PC-3 (cell line): ENCODE results near the gene MRFAP1. TPM values are rescaled to one million over a fixed set of nuclear protein-coding genes. Genes with fewer than 3 reads are reported as not detected.
"Not testable (repeated sequence)": the region's sequence is repeated elsewhere in the genome, so short reads cannot be mapped to it uniquely, and the experiment has no call there.

Source experiments
- ATAC-seq: fragments of 200-7000 bp; cut with Tn5 transposase; 2 replicates; pipeline ENCODE4 v1.9.1; 2020; ENCODE audit warnings: mild to moderate bottlenecking, moderate library complexity
- BruUV-seq: library from RNA; stranded (reverse); fragments of 400-500 nt; replicated peaks from 2 replicates; lab custom pipeline; 2021; lab: Mats Ljungman, UMichigan
- CTCF ChIA-PET: fragments of 300-600 bp; sonication (Branson Sonifier 250); formaldehyde crosslinking; loops from one replicate; lab custom pipeline; 2022; ENCODE audit warnings: antibody characterized with exemption; lab: Charles Lee
- POLR2A ChIA-PET: fragments of 300-600 bp; sonication (Branson Sonifier 250); formaldehyde crosslinking; loops from one replicate; lab custom pipeline; 2022; ENCODE audit warnings: antibody characterized with exemption; ENCODE audit not compliant: unreplicated experiment; lab: Charles Lee
- DNase-seq: peaks from one replicate; pipeline ENCODE4 v3.0.0-alpha.2; 2015
- H2AFZ ChIP-seq: fragments of 300-600 bp; sonication (generic); 2 replicates; pipeline ENCODE4 v1.6.0; 2016; ENCODE audit warnings: antibody characterized with exemption, low read length
- H3F3A ChIP-seq: fragments of 300-600 bp; sonication (generic); one replicate; pipeline ENCODE4 v1.6.0; 2017; ENCODE audit warnings: antibody characterized with exemption, low read length, control low read depth, mild to moderate bottlenecking; ENCODE audit not compliant: unreplicated experiment
- H3K27ac ChIP-seq: fragments of 300-600 bp; sonication (generic); 2 replicates; pipeline ENCODE4 v1.5.1; 2016; ENCODE audit warnings: mild to moderate bottlenecking, low read length
- H3K27me3 ChIP-seq: fragments of 300-600 bp; sonication (generic); 2 replicates; pipeline ENCODE4 v1.6.1; 2016; ENCODE audit warnings: low read length, mixed read lengths
- H3K36me3 ChIP-seq: fragments of 300-600 bp; sonication (generic); 2 replicates; pipeline ENCODE4 v1.6.1; 2016; ENCODE audit warnings: low read depth, mixed run types, low read length, mixed read lengths
- H3K4me1 ChIP-seq: fragments of 300-600 bp; sonication (generic); 2 replicates; pipeline ENCODE4 v1.5.1; 2016; ENCODE audit warnings: low read length; ENCODE audit not compliant: insufficient read depth
- H3K4me2 ChIP-seq: fragments of 300-600 bp; sonication (generic); 2 replicates; pipeline ENCODE4 v1.6.0; 2016; ENCODE audit warnings: low read length
- H3K4me3 ChIP-seq: fragments of 300-600 bp; sonication (generic); 2 replicates; pipeline ENCODE4 v1.5.1; 2016; ENCODE audit warnings: mild to moderate bottlenecking, low read length, mixed read lengths
- H3K79me2 ChIP-seq: fragments of 300-600 bp; sonication (generic); 2 replicates; pipeline ENCODE4 v1.6.1; 2017; ENCODE audit warnings: low read length, mixed read lengths
- H3K9ac ChIP-seq: fragments of 300-600 bp; sonication (generic); 2 replicates; pipeline ENCODE4 v1.6.0; 2016; ENCODE audit warnings: mild to moderate bottlenecking, low read length
- H3K9me2 ChIP-seq: fragments of 300-600 bp; sonication (generic); replicated peaks from 2 replicates; pipeline ENCODE4 v1.6.1; 2016; ENCODE audit warnings: mixed run types, low read length, mixed read lengths
- H3K9me3 ChIP-seq: fragments of 300-600 bp; sonication (generic); 2 replicates; pipeline ENCODE4 v1.6.1; 2016; ENCODE audit warnings: low read length, mixed read lengths
- H4K20me1 ChIP-seq: fragments of 300-600 bp; sonication (generic); 2 replicates; pipeline ENCODE4 v1.6.1; 2016; ENCODE audit warnings: low read length, mixed read lengths
- EZH2 ChIP-seq: fragments of 300-600 bp; sonication (generic); IDR thresholded peaks from one replicate; pipeline ENCODE4 v1.6.1; 2017; ENCODE audit warnings: antibody characterized with exemption, mild to moderate bottlenecking, low read length; ENCODE audit not compliant: unreplicated experiment
- EZH2phosphoT487 ChIP-seq: fragments of 300-600 bp; sonication (generic); IDR thresholded peaks from 2 replicates; pipeline ENCODE4 v1.6.1; 2018; ENCODE audit warnings: mild to moderate bottlenecking, antibody characterized with exemption, low read length, borderline replicate concordance
- intact Hi-C: fragments of 100-400 bp; cut with micrococcal nuclease; formaldehyde crosslinking; loops from 2 replicates; pipeline ENCODE4 v1.9.0; 2023
- total RNA-seq: library from RNA; depleted of rRNA; stranded (reverse); fragments of >200 nt; gene quantifications from 2 replicates; pipeline ENCODE4 v1.2.3, GENCODE V29; 2014
- TF ChIP-seq, protein P1 (sequence below): fragments of 300-600 bp; sonication (generic); conservative IDR thresholded peaks from 2 replicates; pipeline ENCODE4 v1.5.1; 2017; ENCODE audit warnings: antibody characterized with exemption, low read depth, mild to moderate bottlenecking, low read length

The MRFAP1 gene
- total RNA-seq, 1 experiment from 2014 or later = 122 TPM

- no peaks in the 10 kb centered on the region for H3K27me3 ChIP-seq
- H3K27ac ChIP-seq = no peak overlapping the region
- H3K9ac ChIP-seq = no peak overlapping the region
- H3K4me3 ChIP-seq = no peak overlapping the region
- no peak overlapping the region for H2AFZ ChIP-seq
- no TSS peak for BruUV-seq
- DNase-seq = no peak
- H3K79me2 ChIP-seq = peaks cover 11% of the 10 kb centered on the region
- ChIA-PET CTCF (no interaction called here), POLR2A (no interaction called here)
- no peak overlapping the region for H3K4me2 ChIP-seq
- no peak for ATAC-seq
- H4K20me1 ChIP-seq = peaks cover 9% of the 10 kb centered on the region
- no peaks in the 10 kb centered on the region for H3F3A ChIP-seq
- intact Hi-C loops = no loop called here
- peaks cover 10% of the 10 kb centered on the region for H3K36me3 ChIP-seq
- H3K9me3 ChIP-seq = no peaks in the 10 kb centered on the region
- no peaks in the 10 kb centered on the region for H3K9me2 ChIP-seq
- peaks cover 4% of the 10 kb centered on the region; the same call in 1 of the 2 replicates for H3K4me1 ChIP-seq
- no peak for TF ChIP-seq EZH2phosphoT487
- no peak for TF ChIP-seq EZH2
- TF ChIP-seq, protein P1, sequence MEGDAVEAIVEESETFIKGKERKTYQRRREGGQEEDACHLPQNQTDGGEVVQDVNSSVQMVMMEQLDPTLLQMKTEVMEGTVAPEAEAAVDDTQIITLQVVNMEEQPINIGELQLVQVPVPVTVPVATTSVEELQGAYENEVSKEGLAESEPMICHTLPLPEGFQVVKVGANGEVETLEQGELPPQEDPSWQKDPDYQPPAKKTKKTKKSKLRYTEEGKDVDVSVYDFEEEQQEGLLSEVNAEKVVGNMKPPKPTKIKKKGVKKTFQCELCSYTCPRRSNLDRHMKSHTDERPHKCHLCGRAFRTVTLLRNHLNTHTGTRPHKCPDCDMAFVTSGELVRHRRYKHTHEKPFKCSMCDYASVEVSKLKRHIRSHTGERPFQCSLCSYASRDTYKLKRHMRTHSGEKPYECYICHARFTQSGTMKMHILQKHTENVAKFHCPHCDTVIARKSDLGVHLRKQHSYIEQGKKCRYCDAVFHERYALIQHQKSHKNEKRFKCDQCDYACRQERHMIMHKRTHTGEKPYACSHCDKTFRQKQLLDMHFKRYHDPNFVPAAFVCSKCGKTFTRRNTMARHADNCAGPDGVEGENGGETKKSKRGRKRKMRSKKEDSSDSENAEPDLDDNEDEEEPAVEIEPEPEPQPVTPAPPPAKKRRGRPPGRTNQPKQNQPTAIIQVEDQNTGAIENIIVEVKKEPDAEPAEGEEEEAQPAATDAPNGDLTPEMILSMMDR = no peak
Observed at GRCh38 chr4:6647169-6647568, 6.7 kb downstream of the MRFAP1 start.

DNA sequence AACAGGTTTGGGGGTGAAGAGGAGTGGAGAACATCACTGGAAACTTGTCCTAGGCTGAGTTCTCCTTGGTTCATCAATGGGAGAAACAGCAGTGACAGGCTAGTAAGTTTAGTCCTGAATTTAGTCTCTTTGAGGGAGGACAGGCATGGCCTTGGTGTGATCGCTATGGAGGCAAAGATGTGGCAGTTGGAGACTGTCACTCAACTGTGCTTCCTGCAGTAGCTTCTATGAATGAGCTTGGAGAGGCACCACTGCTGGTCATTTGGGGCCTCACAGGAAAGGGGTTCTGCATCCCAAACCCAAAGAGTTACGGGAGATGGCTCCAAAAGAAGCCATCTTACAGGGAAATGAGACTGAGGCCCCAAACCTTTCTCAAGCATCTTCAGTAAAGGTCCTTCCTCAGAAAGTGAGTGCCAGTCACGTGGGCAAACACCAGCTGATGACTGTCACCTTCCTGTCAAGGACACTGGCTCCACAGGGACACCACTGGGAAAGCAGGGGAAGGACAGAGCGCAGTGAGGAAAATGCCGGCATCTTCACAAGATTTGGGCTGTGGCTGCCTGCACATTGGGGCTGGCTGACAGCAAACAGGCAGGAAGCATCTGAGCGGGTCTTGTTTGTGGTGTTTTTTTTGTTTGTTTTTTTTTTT is 7.2 kb downstream of the MRFAP1 start:
- DNase-seq (no peak), ATAC-seq (no peak)
- Histone ChIP-seq H3K27me3 (no peaks in the 10 kb centered on the region), H3K36me3 (peaks cover 4% of the 10 kb centered on the region; the same call in 1 of the 2 replicates), H3K79me2 (peaks cover 6% of the 10 kb centered on the region), H3K4me3 (no peak overlapping the region), H3K4me1 (no peaks in the 10 kb centered on the region), H3K9me3 (no peaks in the 10 kb centered on the region), H3K4me2 (no peak overlapping the region), H3K9ac (no peak overlapping the region), H3K9me2 (no peaks in the 10 kb centered on the region), H2AFZ (no peak overlapping the region), H4K20me1 (peaks cover 3% of the 10 kb centered on the region), H3K27ac (no peak overlapping the region), H3F3A (no peaks in the 10 kb centered on the region)
- CTCF ChIA-PET = no interaction called here
- POLR2A ChIA-PET = no interaction called here
- intact Hi-C loops = no loop called here
- BruUV-seq = no TSS peak
- TF ChIP-seq, protein P1 = no peak
- TF ChIP-seq EZH2phosphoT487 (no peak), EZH2 (no peak)

DNA sequence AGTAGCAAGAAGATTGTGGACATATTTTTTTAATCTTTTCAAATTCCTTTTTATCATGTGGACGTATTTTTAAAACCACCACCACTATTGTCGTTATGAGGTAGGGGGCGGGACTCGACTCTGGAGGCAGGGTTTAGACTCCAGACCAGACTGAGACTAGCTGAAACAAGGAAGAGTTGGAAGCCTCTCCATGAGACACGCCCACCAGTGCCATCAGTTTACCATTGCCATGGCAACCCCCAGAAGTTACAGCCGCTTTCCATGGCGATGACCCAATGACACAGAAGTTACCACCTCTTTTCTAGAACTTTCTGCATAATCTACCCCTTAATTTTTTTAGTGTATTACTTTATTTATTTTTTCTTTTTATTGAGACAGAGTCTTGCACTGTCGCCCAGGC is 8.7 kb downstream of the MRFAP1 start:
- Histone ChIP-seq H3F3A (no peaks in the 10 kb centered on the region), H3K4me1 (no peaks in the 10 kb centered on the region), H3K9me2 (no peaks in the 10 kb centered on the region), H4K20me1 (no peaks in the 10 kb centered on the region), H3K27me3 (no peaks in the 10 kb centered on the region), H3K36me3 (no peaks in the 10 kb centered on the region), H3K4me2 (no peak overlapping the region), H3K79me2 (no peaks in the 10 kb centered on the region), H2AFZ (no peak overlapping the region), H3K9me3 (no peaks in the 10 kb centered on the region), H3K9ac (no peak overlapping the region), H3K27ac (no peak overlapping the region), H3K4me3 (no peak overlapping the region)
- TF ChIP-seq EZH2phosphoT487 (no peak), EZH2 (no peak)
- TF ChIP-seq, protein P1 = no peak
- no peak for ATAC-seq
- intact Hi-C loops = no loop called here
- POLR2A ChIA-PET = no interaction called here
- no peak for DNase-seq
- CTCF ChIA-PET = no interaction called here
- BruUV-seq = no TSS peak

DNA sequence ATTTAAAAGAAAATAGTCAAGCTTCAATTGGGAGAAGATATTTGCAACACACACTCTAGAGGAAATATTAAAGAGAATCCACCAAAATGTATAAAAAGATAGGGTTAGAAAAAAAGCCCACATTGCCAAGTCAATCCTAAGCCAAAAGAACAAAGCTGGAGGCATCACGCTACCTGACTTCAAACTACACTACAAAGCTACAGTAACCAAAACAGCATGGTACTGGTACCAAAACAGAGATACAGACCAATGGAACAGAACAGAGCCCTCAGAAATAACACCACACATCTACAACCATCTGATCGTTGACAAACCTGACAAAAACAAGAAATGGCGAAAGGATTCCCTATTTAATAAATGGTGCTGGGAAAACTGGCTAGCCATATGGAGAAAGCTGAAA is 13.7 kb downstream of the MRFAP1 start:
- H3K9me2 ChIP-seq, H3F3A ChIP-seq, BruUV-seq, H3K4me1 ChIP-seq, H3K27me3 ChIP-seq, ATAC-seq, H3K79me2 ChIP-seq, intact Hi-C loops, DNase-seq, H3K4me3 ChIP-seq, H3K36me3 ChIP-seq, CTCF ChIA-PET, H4K20me1 ChIP-seq, POLR2A ChIA-PET, H3K9me3 ChIP-seq, H3K27ac ChIP-seq, H3K9ac ChIP-seq, H2AFZ ChIP-seq, H3K4me2 ChIP-seq: not testable (repeated sequence)
